Left ventricle myocardium superior (tissue), 1 donor: ENCODE data around the gene COPB1. TPM values are rescaled to one million over a fixed set of nuclear protein-coding genes. Genes with fewer than 3 reads are reported as not detected.

ENCODE experiments used
- ATAC-seq: fragments of 200-7000 bp; cut with Tn5 transposase; one replicate; pipeline ENCODE4 v1.9.1; 2020; ENCODE audit warnings: mild to moderate bottlenecking, moderate library complexity
- DNase-seq: peaks from one replicate; pipeline ENCODE4 v3.0.0-alpha.2; 2020
- intact Hi-C: fragments of 100-400 bp; cut with micrococcal nuclease; formaldehyde crosslinking; loops from one replicate; pipeline ENCODE4 v1.11.0; 2022
- total RNA-seq: library from RNA; stranded (reverse); fragmentation: NEBNext Ultra II Directional; extraction: Animal tissue kit (Norgen Biotek cat#: 25700); gene quantifications from one replicate; pipeline ENCODE4 v1.2.1, GENCODE V29; 2021
- donor health status: DM: no; HTN: yes; CAD: no; lungs with severe emphysema.

Gene COPB1
- total RNA-seq, 1 donor from 2014 or later, result 43.6 TPM

DNA sequence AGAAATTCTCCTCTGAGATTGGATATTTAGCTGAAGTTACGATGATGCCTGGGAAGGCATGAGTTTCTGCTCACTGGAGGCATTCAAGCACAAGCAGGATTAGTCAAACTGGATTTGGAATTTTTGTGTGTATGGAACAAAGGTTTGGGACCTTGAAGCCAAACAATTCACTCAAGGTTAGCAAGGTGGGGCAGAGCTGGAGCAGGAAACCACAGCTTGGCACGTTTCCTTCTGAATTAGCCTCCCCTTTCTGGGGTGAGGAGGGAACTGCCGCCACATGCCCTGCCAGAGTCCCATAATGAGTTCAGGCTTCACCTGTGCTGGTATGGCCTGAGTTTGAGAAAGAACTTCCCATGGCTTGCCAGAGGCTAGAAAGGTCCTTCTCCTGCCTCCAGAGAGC is 89.7 kb downstream of the COPB1 start:
- no peak for ATAC-seq
- no peak for DNase-seq
- intact Hi-C loops, result no loop called here

DNA sequence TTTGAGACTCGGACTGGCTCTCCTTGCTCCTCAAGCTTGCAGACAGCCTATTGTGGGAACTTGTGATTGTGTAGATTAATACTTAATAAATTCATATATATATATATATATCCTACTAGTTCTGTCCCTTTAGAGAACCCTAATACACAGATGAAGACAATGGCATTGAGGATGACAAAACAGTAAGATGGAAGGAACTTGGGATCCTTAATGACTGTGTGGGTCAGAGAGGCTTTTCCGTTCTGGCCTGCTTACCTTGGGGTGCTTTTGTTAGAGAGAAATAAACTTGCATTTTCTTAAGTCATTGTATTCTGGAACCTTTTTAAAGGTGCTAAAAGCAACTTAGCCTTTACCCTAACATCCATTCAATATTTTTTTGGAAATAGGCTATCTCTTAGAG is 91.0 kb downstream of the COPB1 start:
- intact Hi-C loops, result no loop called here
- ATAC-seq, result no peak
- DNase-seq, result no peak

Other genes with a start within 250 kb of the COPB1 start
- 30.6 TPM for gene RRAS2, start 140.6 kb downstream of the COPB1 start, total RNA-seq
- 115 TPM for gene PSMA1, start 20.6 kb upstream of the COPB1 start, total RNA-seq
- 5.6 TPM for gene PDE3B, start 144.0 kb upstream of the COPB1 start, total RNA-seq